ENCODE results near the gene THAP10.
"Not testable (repeated sequence)": the region's sequence is repeated elsewhere in the genome, so short reads cannot be mapped to it uniquely, and the experiment has no call there.

The THAP10 gene

DNA sequence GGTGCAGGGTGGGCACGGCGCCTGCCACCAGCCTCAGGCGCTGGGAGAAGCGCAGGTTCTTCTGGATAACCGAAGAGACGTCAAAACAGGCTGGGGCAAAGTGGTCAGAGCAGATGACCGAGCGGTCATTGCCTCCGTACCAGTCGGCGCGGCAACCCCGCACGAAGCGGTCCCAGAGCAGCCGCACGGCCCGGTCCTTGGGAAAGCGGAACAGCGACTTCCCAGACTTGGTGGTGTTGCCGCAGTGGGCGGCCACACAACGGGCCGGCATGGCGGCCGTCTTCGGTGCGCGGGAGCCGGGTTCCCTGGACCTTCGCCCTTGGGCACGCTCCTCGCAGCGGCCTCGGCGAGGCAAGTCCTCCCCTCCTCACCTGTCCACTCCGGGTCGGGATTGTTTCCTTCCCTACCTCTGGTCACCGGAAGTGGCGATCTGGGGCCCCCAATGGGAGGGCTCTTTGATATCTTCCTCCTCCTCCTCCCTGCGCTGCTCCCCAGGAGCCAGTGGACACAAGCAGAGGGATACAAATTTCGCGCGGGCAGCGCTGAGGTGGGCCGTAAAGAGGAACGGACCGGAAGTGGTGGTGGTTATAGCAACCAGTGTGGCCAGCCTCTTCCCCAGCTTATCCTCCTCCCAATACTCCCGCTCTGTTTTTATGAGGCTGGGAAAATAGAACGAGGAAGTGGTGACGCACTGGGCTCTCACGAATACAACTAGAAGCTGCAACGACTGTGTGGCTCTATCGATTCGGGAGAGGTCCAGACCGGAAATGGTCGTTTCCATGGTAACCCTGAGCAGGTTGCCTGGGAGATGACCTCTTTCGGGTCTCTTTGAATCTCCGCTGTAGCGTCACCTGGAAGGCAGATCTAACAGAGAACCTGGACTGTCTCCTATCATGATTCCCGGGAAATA is at the start of gene THAP10, which contains the start of gene LRRC49:
TSS of gene THAP10 (minus strand) at position 432 of the 910 bp plus-strand sequence. CDS start at position 271, 161 bp downstream.
TSS of gene LRRC49 (plus strand) at position 825 of the 910 bp plus-strand sequence. CDS start at position 894, 69 bp downstream.
- H3K4me3 ChIP-seq (ENCODE audit: low read length) = peak within 1 kb of the TSS; percentile 82
- no peak for TF ChIP-seq ZNF274 (IDR thresholded peaks at IDR 0.05; ENCODE audit: low read depth, low read length)

DNA sequence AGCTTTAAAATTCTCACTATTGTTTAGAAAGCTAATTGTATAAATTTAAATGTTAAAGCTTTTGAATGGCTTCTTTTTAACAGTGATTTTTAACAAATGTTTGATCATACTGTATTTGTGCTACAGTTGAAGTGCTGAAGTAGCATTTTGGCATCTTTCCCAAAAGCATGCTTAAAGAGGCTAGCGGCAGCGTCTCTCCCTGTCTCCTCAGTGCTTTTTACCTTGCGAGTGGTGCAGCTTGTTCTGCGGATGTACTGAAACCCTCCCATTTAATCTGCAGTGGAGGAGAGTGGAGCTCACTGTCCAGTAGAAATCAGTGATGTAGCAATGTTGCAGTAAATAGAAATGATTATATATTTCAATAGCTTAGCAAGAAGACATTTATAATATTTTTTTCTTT is 44.1 kb upstream of the THAP10 start:
- no peak overlapping the region for H3K4me3 ChIP-seq (ENCODE audit: low read length)
- TF ChIP-seq ZNF274 (IDR thresholded peaks at IDR 0.05; ENCODE audit: low read depth, low read length) = no peak

DNA sequence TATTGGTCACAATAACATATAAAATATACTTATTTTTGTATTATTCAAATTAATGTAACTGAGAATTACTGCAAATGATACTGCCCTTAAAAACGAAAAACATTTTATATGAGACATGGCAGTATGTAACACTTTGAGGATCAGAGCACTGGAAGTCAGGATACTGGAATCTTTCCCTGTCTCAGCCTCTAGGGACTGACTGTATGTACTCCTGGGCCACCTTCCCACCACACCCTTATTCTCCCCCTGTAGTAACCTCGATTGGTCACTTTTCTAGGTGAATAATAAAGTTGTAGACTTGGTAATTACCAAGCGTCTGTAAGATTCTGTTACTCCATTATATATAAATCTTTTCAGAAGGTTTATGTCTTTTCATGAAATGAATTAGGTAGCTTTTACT is 43.4 kb upstream of the THAP10 start:
- TF ChIP-seq ZNF274 (IDR thresholded peaks at IDR 0.05; ENCODE audit: low read depth, low read length) = no peak
- no peak overlapping the region for H3K4me3 ChIP-seq (ENCODE audit: low read length)

GRCh38 chr15:70933411-70933810 is 41.2 kb upstream of the THAP10 start:
- H3K4me3 ChIP-seq (ENCODE audit: low read length) = no peak overlapping the region
- TF ChIP-seq ZNF274 (IDR thresholded peaks at IDR 0.05; ENCODE audit: low read depth, low read length) = no peak

DNA sequence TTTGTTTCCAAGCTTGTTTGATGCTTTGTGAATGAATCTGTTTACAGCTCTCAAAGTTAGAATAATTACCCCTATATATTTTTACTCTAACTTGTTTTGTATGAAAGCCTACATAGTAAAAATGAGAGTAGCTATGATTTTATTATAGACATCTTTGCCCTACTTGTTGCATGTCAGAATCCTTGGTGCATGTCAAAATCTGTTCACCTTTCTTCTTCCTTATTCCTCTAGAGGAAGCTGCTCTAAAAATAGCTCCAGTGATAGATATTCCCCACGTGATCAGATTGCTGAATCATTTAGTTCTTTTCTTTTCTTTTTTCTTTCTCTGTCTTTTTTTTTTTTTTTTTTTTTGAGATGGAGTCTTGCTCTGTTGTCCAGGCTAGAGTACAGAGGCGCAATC is 40.2 kb upstream of the THAP10 start:
- no peak for TF ChIP-seq ZNF274 (IDR thresholded peaks at IDR 0.05; ENCODE audit: low read depth, low read length)
- no peak overlapping the region for H3K4me3 ChIP-seq (ENCODE audit: low read length)

DNA sequence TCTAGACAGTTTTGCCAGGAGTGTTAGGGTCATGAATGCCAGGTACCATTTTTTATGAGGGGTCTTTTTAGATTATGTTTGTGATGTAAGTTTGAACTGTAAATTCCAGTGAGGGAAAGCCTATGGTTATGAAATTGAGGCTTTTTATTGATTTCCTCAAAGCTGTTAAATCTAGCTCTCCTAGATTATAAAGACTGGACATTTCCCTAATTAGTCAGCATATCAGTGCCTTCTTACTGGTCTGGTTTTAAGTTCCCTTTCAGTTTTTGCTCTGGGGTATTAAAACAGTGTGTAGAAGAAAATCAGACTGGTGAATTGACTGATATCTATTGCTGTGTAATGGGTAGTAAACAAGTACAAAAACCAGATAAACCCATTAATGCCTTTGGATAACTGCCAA is 39.6 kb upstream of the THAP10 start:
- no peak overlapping the region for H3K4me3 ChIP-seq (ENCODE audit: low read length)
- TF ChIP-seq ZNF274 (IDR thresholded peaks at IDR 0.05; ENCODE audit: low read depth, low read length) = no peak

- H3K4me3 ChIP-seq (ENCODE audit: low read length) = not testable (repeated sequence)
These were observed 34.7 kb upstream of the THAP10 start for GRCh38 chr15:70926914-70927313.

DNA sequence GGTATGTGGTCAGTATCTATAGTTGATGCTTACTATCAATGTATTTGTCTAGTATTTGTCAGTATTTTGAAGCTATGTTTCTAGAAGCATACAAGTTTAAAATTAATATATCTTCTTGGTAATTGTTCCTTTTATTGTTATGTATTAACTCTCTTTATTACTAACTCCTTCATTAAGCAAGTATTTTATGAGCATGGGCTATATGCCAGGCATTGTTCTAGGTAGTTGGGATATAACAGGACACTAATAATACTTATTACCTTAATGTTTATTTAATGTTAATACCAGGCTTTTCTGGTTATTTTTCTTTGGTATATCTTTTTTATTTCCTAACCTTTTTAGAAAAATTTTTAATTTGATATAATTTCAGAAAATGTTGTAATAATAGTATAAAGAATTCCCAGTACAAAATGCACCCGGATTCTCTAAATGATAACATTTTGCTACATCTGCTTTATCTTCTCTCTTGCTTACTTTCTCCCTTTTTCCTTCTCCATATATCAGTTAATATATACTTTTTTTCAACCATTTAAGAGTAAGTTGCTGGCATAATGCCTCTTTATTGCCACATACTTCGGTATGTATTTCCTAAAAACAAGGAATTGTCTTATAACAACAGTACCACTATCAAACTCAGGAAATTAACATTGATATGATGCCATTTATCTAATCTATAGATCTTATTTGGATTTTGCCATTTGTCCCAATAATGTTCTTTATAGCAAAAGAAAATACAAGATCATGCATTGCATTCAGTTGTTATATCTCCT is 31.3 kb upstream of the THAP10 start:
- no peak overlapping the region for H3K4me3 ChIP-seq (ENCODE audit: low read length)
- TF ChIP-seq ZNF274 (IDR thresholded peaks at IDR 0.05; ENCODE audit: low read depth, low read length) = no peak

GRCh38 chr15:70922119-70922518 is 29.9 kb upstream of the THAP10 start:
- no peak overlapping the region for H3K4me3 ChIP-seq (ENCODE audit: low read length)
- TF ChIP-seq ZNF274 (IDR thresholded peaks at IDR 0.05; ENCODE audit: low read depth, low read length) = no peak

GRCh38 chr15:70920981-70921696 is 28.9 kb upstream of the THAP10 start:
- H3K4me3 ChIP-seq (ENCODE audit: low read length) = no peak overlapping the region
- TF ChIP-seq ZNF274 (IDR thresholded peaks at IDR 0.05; ENCODE audit: low read depth, low read length) = no peak

DNA sequence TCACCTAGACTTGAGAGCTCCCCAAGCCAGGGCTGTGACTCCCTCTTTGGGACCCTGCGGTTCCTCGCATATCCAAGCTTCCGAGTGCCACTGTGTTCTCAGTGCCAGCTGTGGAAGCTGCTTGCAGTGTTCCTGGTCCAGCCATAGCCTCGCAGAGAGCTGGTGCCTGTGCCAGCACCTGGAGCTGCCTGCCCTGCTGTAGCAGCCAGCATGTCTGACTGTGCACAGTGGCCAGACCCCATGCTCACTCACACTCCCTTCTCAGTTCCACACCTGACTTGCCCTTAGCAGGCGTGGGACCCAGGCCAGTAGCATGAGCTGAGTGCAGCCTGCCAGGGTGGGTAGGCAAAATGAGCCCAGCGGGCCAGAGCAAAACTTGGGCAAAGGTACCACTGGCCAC is 25.7 kb upstream of the THAP10 start:
- no peak overlapping the region for H3K4me3 ChIP-seq (ENCODE audit: low read length)
- no peak for TF ChIP-seq ZNF274 (IDR thresholded peaks at IDR 0.05; ENCODE audit: low read depth, low read length)

DNA sequence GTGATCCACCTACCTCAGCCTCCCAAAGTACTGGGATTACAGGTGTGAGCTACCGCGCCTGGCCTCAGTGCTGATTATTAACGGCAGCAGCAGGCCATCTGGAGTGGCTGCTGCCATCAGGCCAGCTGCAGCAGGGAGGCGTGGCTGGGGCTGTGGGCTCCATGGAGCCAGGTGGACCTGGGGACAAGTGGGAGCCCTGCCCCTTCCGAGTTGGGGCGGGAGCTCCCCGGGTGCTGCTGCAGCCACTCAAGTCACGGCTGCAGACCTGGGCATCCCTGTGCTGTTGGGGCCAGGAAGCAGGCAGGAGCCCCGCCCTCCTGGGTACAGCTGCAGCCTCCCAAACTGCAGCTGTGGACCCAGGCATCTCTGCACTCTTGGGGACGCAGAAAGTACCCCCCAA is 24.3 kb upstream of the THAP10 start:
- H3K4me3 ChIP-seq (ENCODE audit: low read length) = no peak overlapping the region

DNA sequence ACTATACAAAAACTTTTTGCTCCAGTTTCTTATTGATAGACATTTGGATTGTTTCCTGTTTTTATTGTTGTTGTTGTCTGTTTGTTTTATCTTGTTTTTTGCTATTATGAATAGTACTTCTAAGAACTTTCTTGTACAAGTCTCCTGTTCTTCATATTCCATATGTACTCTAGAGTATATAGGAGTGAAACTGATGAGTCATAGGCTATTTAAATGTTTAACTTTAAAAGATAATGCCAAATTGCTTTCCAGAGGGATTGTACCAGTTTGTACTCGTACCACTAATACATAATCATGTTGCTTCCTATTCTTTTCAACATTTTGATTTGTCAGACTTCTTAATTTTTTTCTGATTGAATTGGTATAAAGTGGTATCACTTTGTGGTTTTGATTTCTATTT is 20.0 kb upstream of the THAP10 start:
- H3K4me3 ChIP-seq (ENCODE audit: low read length) = no peak overlapping the region
- TF ChIP-seq ZNF274 (IDR thresholded peaks at IDR 0.05; ENCODE audit: low read depth, low read length) = no peak

More for the DNA sequence above, 24.3 kb upstream of the THAP10 start:
- TF ChIP-seq ZNF274 (IDR thresholded peaks at IDR 0.05; ENCODE audit: low read depth, low read length) = no peak

GRCh38 chr15:70910958-70911357 is 18.7 kb upstream of the THAP10 start:
- no peak for TF ChIP-seq ZNF274 (IDR thresholded peaks at IDR 0.05; ENCODE audit: low read depth, low read length)

More at GRCh38 chr15:70910958-70911357, 18.7 kb upstream of the THAP10 start:
- H3K4me3 ChIP-seq (ENCODE audit: low read length) = no peak overlapping the region
